Measurements from ENCODE around the gene HAP1.

GRCh38 chr17:41686281-41686680, 48.2 kb downstream of the HAP1 start:
- TF ChIP-seq CTCF (IDR thresholded peaks at IDR 0.05; ENCODE audit: low read depth, low read length, missing input control) (no peak), HNF4A (conservative IDR thresholded peaks at IDR 0.05) (no peak), SP1 (IDR thresholded peaks at IDR 0.05) (no peak), TAF1 (conservative IDR thresholded peaks at IDR 0.05) (no peak), GABPA (IDR thresholded peaks at IDR 0.05 in 1 of 2, conservative IDR thresholded peaks at IDR 0.05 in 1 of 2) (no peak), MAX (IDR thresholded peaks at IDR 0.05) (no peak)

All from liver (tissue), 3 donors.